NB4 (cell line): ENCODE measurements around the gene PGPEP1.
A peak's percentile ranks its signal among the peaks of the same experiment; 100 is the strongest.
"Not testable (repeated sequence)": the region's sequence is repeated elsewhere in the genome, so short reads cannot be mapped to it uniquely, and the experiment has no call there.

Experiments
- DNase-seq: peaks from one replicate; pipeline ENCODE4 v3.0.0; 2010; ENCODE audit warnings: low read depth
- H3K4me3 ChIP-seq: one replicate; pipeline ENCODE4 v1.5.1; 2011; ENCODE audit warnings: mild to moderate bottlenecking, low read depth, low read length, moderate library complexity
- CTCF ChIP-seq: IDR thresholded peaks from one replicate; pipeline ENCODE4 v1.5.1; 2012; ENCODE audit warnings: low read depth, low read length
- MAX ChIP-seq: IDR thresholded peaks from 2 replicates; pipeline ENCODE4 v1.6.1; 2011; ENCODE audit warnings: low read depth, low read length
- MYC ChIP-seq: IDR thresholded peaks from 2 replicates; pipeline ENCODE4 v1.6.1; 2011; ENCODE audit warnings: low read depth, low read length
- POLR2A ChIP-seq: IDR thresholded peaks from 2 replicates; pipeline ENCODE4 v1.6.1; 2011; ENCODE audit warnings: mild to moderate bottlenecking; ENCODE audit not compliant: insufficient read length; ENCODE audit errors: extremely low read depth

Gene PGPEP1

GRCh38 chr19:18342090-18342632 is 1.8 kb downstream of the PGPEP1 start:
- no peak for DNase-seq
- TF ChIP-seq POLR2A: no peak
- TF ChIP-seq CTCF: no peak
- no peak for TF ChIP-seq MAX
- TF ChIP-seq MYC: no peak
- no peak overlapping the region for H3K4me3 ChIP-seq

GRCh38 chr19:18344582-18344950 is 4.2 kb downstream of the PGPEP1 start:
- DNase-seq: no peak
- TF ChIP-seq MAX (no peak), MYC (no peak), POLR2A (no peak)
- no peak overlapping the region for H3K4me3 ChIP-seq

GRCh38 chr19:18345296-18345695 is 4.9 kb downstream of the PGPEP1 start:
- H3K4me3 ChIP-seq: no peak overlapping the region
- no peak for TF ChIP-seq MYC
- TF ChIP-seq CTCF: no peak
- no peak for TF ChIP-seq POLR2A
- no peak for TF ChIP-seq MAX
- no peak for DNase-seq

- no peak for DNase-seq
- no peak overlapping the region for H3K4me3 ChIP-seq
- no peak for TF ChIP-seq CTCF
- TF ChIP-seq MYC: no peak
- TF ChIP-seq POLR2A: no peak
- TF ChIP-seq MAX: no peak
Observed at GRCh38 chr19:18346091-18346490, 5.7 kb downstream of the PGPEP1 start.

GRCh38 chr19:18348171-18348570 is 7.8 kb downstream of the PGPEP1 start:
- TF ChIP-seq MAX (no peak), MYC (no peak)
- H3K4me3 ChIP-seq: no peak overlapping the region
- DNase-seq: no peak

- DNase-seq, H3K4me3 ChIP-seq: not testable (repeated sequence)
Observed at GRCh38 chr19:18348818-18349339, 8.5 kb downstream of the PGPEP1 start.

- DNase-seq: peak; percentile 56
- no peak overlapping the region for H3K4me3 ChIP-seq
- TF ChIP-seq POLR2A (no peak), MYC (no peak), CTCF (peak; percentile 66), MAX (no peak)
Observed at GRCh38 chr19:18349524-18350128, 9.2 kb downstream of the PGPEP1 start.
